ENCODE results near the gene DGKQ.
A peak's percentile ranks its signal among the peaks of the same experiment; 100 is the strongest.
"Not testable (repeated sequence)": the region's sequence is repeated elsewhere in the genome, so short reads cannot be mapped to it uniquely, and the experiment has no call there.

The DGKQ gene

GRCh38 chr4:1010395-1011021 lies 37.1 kb upstream of the DGKQ start:
- DNase-seq (ENCODE audit: low spot score), result peak; percentile 26

- DNase-seq (ENCODE audit: low spot score), result peak; percentile 83
Measured at GRCh38 chr4:1009542-1010394, 36.4 kb upstream of the DGKQ start.

- DNase-seq (ENCODE audit: low spot score), result no peak
Measured at GRCh38 chr4:1008840-1009541, 35.6 kb upstream of the DGKQ start.

- DNase-seq (ENCODE audit: low spot score), result no peak
Measured at GRCh38 chr4:1006856-1007255, 33.5 kb upstream of the DGKQ start.

- no peak for DNase-seq (ENCODE audit: low spot score)
Measured at GRCh38 chr4:1004557-1005485, 31.5 kb upstream of the DGKQ start.

GRCh38 chr4:1004071-1004418 lies 30.7 kb upstream of the DGKQ start:
- no peak for DNase-seq (ENCODE audit: low spot score)

- no peak for DNase-seq (ENCODE audit: low spot score)
Measured at GRCh38 chr4:1003271-1004070, 30.1 kb upstream of the DGKQ start.

- no peak for DNase-seq (ENCODE audit: low spot score)
Measured at GRCh38 chr4:1002631-1003251, 29.4 kb upstream of the DGKQ start.

GRCh38 chr4:1002131-1002630 lies 28.8 kb upstream of the DGKQ start:
- no peak for DNase-seq (ENCODE audit: low spot score)

- DNase-seq (ENCODE audit: low spot score), result no peak
Measured at GRCh38 chr4:1001561-1002130, 28.3 kb upstream of the DGKQ start.

GRCh38 chr4:1000686-1001260 lies 27.4 kb upstream of the DGKQ start:
- no peak for DNase-seq (ENCODE audit: low spot score)

GRCh38 chr4:999882-1000425 lies 26.6 kb upstream of the DGKQ start:
- no peak for DNase-seq (ENCODE audit: low spot score)

- not testable (repeated sequence) for DNase-seq (ENCODE audit: low spot score)
Measured at GRCh38 chr4:999240-999863, 26.0 kb upstream of the DGKQ start.

GRCh38 chr4:998096-998691 lies 24.8 kb upstream of the DGKQ start:
- DNase-seq (ENCODE audit: low spot score), result no peak

GRCh38 chr4:997375-998071 lies 24.2 kb upstream of the DGKQ start:
- DNase-seq (ENCODE audit: low spot score), result no peak

GRCh38 chr4:996997-997374 lies 23.6 kb upstream of the DGKQ start:
- DNase-seq (ENCODE audit: low spot score), result no peak

- peak; percentile 11 for DNase-seq (ENCODE audit: low spot score)
Measured at GRCh38 chr4:996030-996996, 22.9 kb upstream of the DGKQ start.
